Bronchial epithelial cell (primary cell): Measurements from ENCODE around the gene NTRK3. TPM values are rescaled to one million over a fixed set of nuclear protein-coding genes. Genes with fewer than 3 reads are reported as not detected.

ENCODE experiments used
- DNase-seq: peaks from one replicate; pipeline ENCODE4 v3.0.0-alpha.2; 2010; ENCODE audit warnings: low read depth
- FAIRE-seq: peaks from 2 replicates; lab custom pipeline; 2011; peaks lifted over from hg19 to GRCh38; lab: Jason Lieb, UNC
- H3K27me3 ChIP-seq: 2 replicates; pipeline ENCODE4 v1.5.1; 2011; ENCODE audit warnings: low read length; ENCODE audit not compliant: control insufficient read depth, insufficient read depth
- H3K36me3 ChIP-seq: 2 replicates; pipeline ENCODE4 v1.5.1; 2011; ENCODE audit warnings: low read length; ENCODE audit not compliant: control insufficient read depth, insufficient read depth
- H3K4me3 ChIP-seq: 2 replicates; pipeline ENCODE4 v1.5.1; 2011; ENCODE audit warnings: mild to moderate bottlenecking, low read depth, low read length, control low read depth
- CTCF ChIP-seq: IDR thresholded peaks from 2 replicates; pipeline ENCODE4 v1.5.1; 2011; ENCODE audit warnings: mild to moderate bottlenecking, moderate library complexity, low read length, control low read depth, inconsistent platforms; ENCODE audit not compliant: insufficient read depth, severe bottlenecking
- total RNA-seq: library from RNA; depleted of rRNA; stranded (reverse); fragments of >200 nt; gene quantifications from 2 replicates; pipeline ENCODE4 v1.2.1, GENCODE V29; 2014

Gene NTRK3
- total RNA-seq, 1 donor from 2014 or later, result not detected

- no peaks in the 10 kb centered on the region for H3K27me3 ChIP-seq
Observed at GRCh38 chr15:88242586-88243555, 13.7 kb downstream of the NTRK3 start.

GRCh38 chr15:88241461-88241860 is 15.1 kb downstream of the NTRK3 start:
- FAIRE-seq (no peak), DNase-seq (no peak)
- Histone ChIP-seq H3K27me3 (no peaks in the 10 kb centered on the region), H3K36me3 (no peaks in the 10 kb centered on the region), H3K4me3 (no peak overlapping the region)
- no peak for TF ChIP-seq CTCF

More at GRCh38 chr15:88242586-88243555, 13.7 kb downstream of the NTRK3 start:
- TF ChIP-seq CTCF, result no peak
- no peak for FAIRE-seq
- Histone ChIP-seq H3K4me3 (no peak overlapping the region), H3K36me3 (no peaks in the 10 kb centered on the region)
- no peak for DNase-seq

- DNase-seq, result no peak
- H3K27me3 ChIP-seq, result no peaks in the 10 kb centered on the region
- H3K36me3 ChIP-seq, result no peaks in the 10 kb centered on the region
- H3K4me3 ChIP-seq, result no peak overlapping the region
- FAIRE-seq, result no peak
- TF ChIP-seq CTCF, result no peak
Observed at GRCh38 chr15:88241060-88241459, 15.5 kb downstream of the NTRK3 start.

GRCh38 chr15:88239594-88239993 is 16.9 kb downstream of the NTRK3 start:
- FAIRE-seq (no peak), DNase-seq (no peak)
- no peaks in the 10 kb centered on the region for H3K36me3 ChIP-seq
- no peak overlapping the region for H3K4me3 ChIP-seq
- TF ChIP-seq CTCF, result no peak
- no peaks in the 10 kb centered on the region for H3K27me3 ChIP-seq

- TF ChIP-seq CTCF, result no peak
- Histone ChIP-seq H3K27me3 (no peaks in the 10 kb centered on the region), H3K4me3 (no peak overlapping the region), H3K36me3 (no peaks in the 10 kb centered on the region)
- no peak for DNase-seq
- no peak for FAIRE-seq
Observed at GRCh38 chr15:88238618-88239430, 17.7 kb downstream of the NTRK3 start.
